ENCODE measurements around the gene JARID2.

The JARID2 gene

GRCh38 chr6:15274692-15275387 is 29.0 kb downstream of the JARID2 start:
- H3K27me3 ChIP-seq (ENCODE audit: control insufficient read depth, insufficient read depth, low read length) = no peaks in the 10 kb centered on the region
- H2AFZ ChIP-seq = no peak overlapping the region
- H3K4me2 ChIP-seq (ENCODE audit: low read length) = no peak overlapping the region
- peaks cover 76% of the 10 kb centered on the region for H3K79me2 ChIP-seq
- H3K4me3 ChIP-seq (ENCODE audit: low read depth, low read length) = no peak overlapping the region
- H3K36me3 ChIP-seq (ENCODE audit: control insufficient read depth, insufficient read depth, low read length) = no peaks in the 10 kb centered on the region
- no peak overlapping the region for H3K27ac ChIP-seq
- no peak for TF ChIP-seq CTCF (IDR thresholded peaks at IDR 0.05)
- no peak overlapping the region for H3K9ac ChIP-seq
- H3K9me3 ChIP-seq (ENCODE audit: control insufficient read depth, low read length) = no peaks in the 10 kb centered on the region
- peaks cover 5% of the 10 kb centered on the region for H3K4me1 ChIP-seq

- Histone ChIP-seq H3K79me2 (peaks cover 69% of the 10 kb centered on the region), H3K4me1 (peaks cover 8% of the 10 kb centered on the region), H3K36me3 (ENCODE audit: control insufficient read depth, insufficient read depth, low read length) (no peaks in the 10 kb centered on the region), H3K27me3 (ENCODE audit: control insufficient read depth, insufficient read depth, low read length) (no peaks in the 10 kb centered on the region), H3K27ac (no peak overlapping the region), H3K4me2 (ENCODE audit: low read length) (no peak overlapping the region), H3K9me3 (ENCODE audit: control insufficient read depth, low read length) (no peaks in the 10 kb centered on the region), H2AFZ (no peak overlapping the region), H3K9ac (no peak overlapping the region), H3K4me3 (ENCODE audit: low read depth, low read length) (no peak overlapping the region)
- TF ChIP-seq CTCF (IDR thresholded peaks at IDR 0.05) = no peak
These were observed 30.4 kb downstream of the JARID2 start for GRCh38 chr6:15276036-15276985.

GRCh38 chr6:15279047-15279661 is 33.3 kb downstream of the JARID2 start:
- H3K9ac ChIP-seq = no peak overlapping the region
- no peak overlapping the region for H3K4me3 ChIP-seq (ENCODE audit: low read depth, low read length)
- peaks cover 66% of the 10 kb centered on the region for H3K79me2 ChIP-seq
- H3K27ac ChIP-seq = no peak overlapping the region
- H3K36me3 ChIP-seq (ENCODE audit: control insufficient read depth, insufficient read depth, low read length) = no peaks in the 10 kb centered on the region
- TF ChIP-seq CTCF (IDR thresholded peaks at IDR 0.05) = no peak
- no peak overlapping the region for H3K4me2 ChIP-seq (ENCODE audit: low read length)
- peaks cover 12% of the 10 kb centered on the region for H3K4me1 ChIP-seq
- H3K27me3 ChIP-seq (ENCODE audit: control insufficient read depth, insufficient read depth, low read length) = no peaks in the 10 kb centered on the region
- H2AFZ ChIP-seq = no peak overlapping the region
- no peaks in the 10 kb centered on the region for H3K9me3 ChIP-seq (ENCODE audit: control insufficient read depth, low read length)

- no peaks in the 10 kb centered on the region for H3K36me3 ChIP-seq (ENCODE audit: control insufficient read depth, insufficient read depth, low read length)
- no peak overlapping the region for H3K9ac ChIP-seq
- H3K27ac ChIP-seq = no peak overlapping the region
- no peak overlapping the region for H3K4me2 ChIP-seq (ENCODE audit: low read length)
- H3K27me3 ChIP-seq (ENCODE audit: control insufficient read depth, insufficient read depth, low read length) = no peaks in the 10 kb centered on the region
- peaks cover 68% of the 10 kb centered on the region for H3K79me2 ChIP-seq
- peaks cover 12% of the 10 kb centered on the region for H3K4me1 ChIP-seq
- no peak overlapping the region for H2AFZ ChIP-seq
- no peak for TF ChIP-seq CTCF (IDR thresholded peaks at IDR 0.05)
- H3K4me3 ChIP-seq (ENCODE audit: low read depth, low read length) = no peak overlapping the region
- H3K9me3 ChIP-seq (ENCODE audit: control insufficient read depth, low read length) = no peaks in the 10 kb centered on the region
These were observed 34.2 kb downstream of the JARID2 start for GRCh38 chr6:15280028-15280427.

All from parathyroid adenoma (tissue), 2 donors.